Keratinocyte (primary cell): ENCODE measurements around the gene CCDC18. TPM values are rescaled to one million over a fixed set of nuclear protein-coding genes. Genes with fewer than 3 reads are reported as not detected.

ENCODE experiments used
- DNase-seq: peaks from one replicate; pipeline ENCODE4 v3.0.0-alpha.2; 2011; ENCODE audit warnings: low read depth, missing footprints, low spot score
- FAIRE-seq: peaks from 2 replicates; lab custom pipeline; 2011; peaks lifted over from hg19 to GRCh38; lab: Jason Lieb, UNC
- H2AFZ ChIP-seq: 2 replicates; pipeline ENCODE4 v1.6.0; 2012; ENCODE audit warnings: low read length, control low read depth, inconsistent platforms; ENCODE audit not compliant: control insufficient read depth
- H3K27ac ChIP-seq: 2 replicates; pipeline ENCODE4 v1.5.1; 2011; ENCODE audit warnings: low read length; ENCODE audit not compliant: control insufficient read depth, insufficient read depth
- H3K27me3 ChIP-seq: 3 replicates; pipeline ENCODE4 v1.6.0; 2011; ENCODE audit warnings: low read length; ENCODE audit not compliant: control insufficient read depth, insufficient read depth; ENCODE audit errors: extremely low read depth
- H3K36me3 ChIP-seq, 2 experiments: 2 replicates in 1 of 2; 3 replicates in 1 of 2; pipeline ENCODE4 v1.5.1; 2011; ENCODE audit warnings: low read length in 2 of 2, mild to moderate bottlenecking in 1 of 2; ENCODE audit not compliant: control insufficient read depth in 2 of 2, insufficient read depth in 2 of 2; ENCODE audit errors: extremely low read depth in 1 of 2
- H3K4me1 ChIP-seq: 3 replicates; pipeline ENCODE4 v1.5.1; 2011; ENCODE audit warnings: low read length; ENCODE audit not compliant: control insufficient read depth, insufficient read depth; ENCODE audit errors: extremely low read depth
- H3K4me2 ChIP-seq: 3 replicates; pipeline ENCODE4 v1.6.0; 2011; ENCODE audit warnings: low read depth, low read length; ENCODE audit not compliant: control insufficient read depth, insufficient read depth; ENCODE audit errors: extremely low read depth
- H3K4me3 ChIP-seq, 3 experiments: fragments of 200-600 bp in 1 of 3; sonication (generic) in 1 of 3; 2 replicates in 2 of 3; 3 replicates in 1 of 3; pipeline ENCODE4 v1.5.1; 2011 to 2016; ENCODE audit warnings: low read length in 3 of 3, mild to moderate bottlenecking in 3 of 3, control low read depth in 2 of 3, inconsistent platforms in 1 of 3, low read depth in 1 of 3, mixed read lengths in 1 of 3, mixed run types in 1 of 3, moderate library complexity in 1 of 3; ENCODE audit not compliant: control insufficient read depth in 2 of 3, insufficient read depth in 2 of 3; ENCODE audit errors: extremely low read depth in 1 of 3
- H3K79me2 ChIP-seq: 2 replicates; pipeline ENCODE4 v1.6.0; 2012; ENCODE audit warnings: low read length; ENCODE audit not compliant: control insufficient read depth, insufficient read depth
- H3K9ac ChIP-seq: 3 replicates; pipeline ENCODE4 v1.6.0; 2011; ENCODE audit warnings: low read length; ENCODE audit not compliant: control insufficient read depth, insufficient read depth; ENCODE audit errors: extremely low read depth
- H3K9me1 ChIP-seq: 3 replicates; pipeline ENCODE4 v1.6.0; 2011; ENCODE audit warnings: low read length; ENCODE audit not compliant: control insufficient read depth, insufficient read depth; ENCODE audit errors: extremely low read depth
- H3K9me3 ChIP-seq: 2 replicates; pipeline ENCODE4 v1.5.1; 2012; ENCODE audit warnings: low read depth, low read length; ENCODE audit not compliant: control insufficient read depth
- H4K20me1 ChIP-seq: 3 replicates; pipeline ENCODE4 v1.6.0; 2011; ENCODE audit warnings: low read length; ENCODE audit not compliant: control insufficient read depth, insufficient read depth; ENCODE audit errors: extremely low read depth
- EZH2 ChIP-seq: IDR thresholded peaks from one replicate; pipeline ENCODE4 v1.6.1; 2012; ENCODE audit warnings: inconsistent platforms, mild to moderate bottlenecking, low read length, moderate library complexity
- dilution Hi-C: fragments of 300-500 bp; cut with MboI; formaldehyde crosslinking; loops from one replicate; pipeline ENCODE4 v1.7.0; 2020; ENCODE audit warnings: low sequenced_read_pairs; ENCODE audit not compliant: extremely low pct_ligation_motif_present
- polyA plus RNA-seq, 5 experiments: library from polyadenylated mRNA; depleted of rRNA in 3 of 5; stranded (reverse) in 3 of 5; stranded (forward) in 1 of 5; unstranded in 1 of 5; fragments of >200 nt; gene quantifications; 1 replicate in 1 of 5; 2 replicates in 3 of 5; 3 replicates in 1 of 5; pipeline versions ENCODE4 v1.2.1 to v1.2.3, GENCODE V29; 2011 to 2012; ENCODE audit warnings: missing spikeins in 2 of 5, low read depth in 1 of 5, low replicate concordance in 1 of 5
- TF ChIP-seq, protein P1 (sequence below), 3 experiments: IDR thresholded peaks in 1 of 3; conservative IDR thresholded peaks in 1 of 3; optimal IDR thresholded peaks in 1 of 3; 2 replicates in 2 of 3; 3 replicates in 1 of 3; pipeline versions ENCODE3 to v1.5.1; 2011; ENCODE audit warnings: low read length in 3 of 3, mild to moderate bottlenecking in 3 of 3, moderate library complexity in 2 of 3, control low read depth in 1 of 3, inconsistent platforms in 1 of 3; ENCODE audit not compliant: insufficient read depth in 2 of 3; ENCODE audit errors: extremely low read depth in 1 of 3

CCDC18 gene
- polyA plus RNA-seq, 1 donor (not counting 4 experiments of a cell fraction or from before 2014, with no cell fraction given) = 6.0 TPM

- Histone ChIP-seq H3K79me2 (no peaks in the 10 kb centered on the region), H4K20me1 (no peaks in the 10 kb centered on the region), H3K27ac (no peak overlapping the region), H3K4me1 (no peaks in the 10 kb centered on the region), H3K9ac (no peak overlapping the region), H3K4me3 (no peak overlapping the region), H3K36me3 (peaks cover 1 to 6% of the 10 kb centered on the region in 2 experiments), H2AFZ (no peak overlapping the region), H3K27me3 (no peaks in the 10 kb centered on the region), H3K4me2 (no peak overlapping the region), H3K9me3 (peaks cover 6% of the 10 kb centered on the region), H3K9me1 (no peaks in the 10 kb centered on the region)
- TF ChIP-seq, protein P1, sequence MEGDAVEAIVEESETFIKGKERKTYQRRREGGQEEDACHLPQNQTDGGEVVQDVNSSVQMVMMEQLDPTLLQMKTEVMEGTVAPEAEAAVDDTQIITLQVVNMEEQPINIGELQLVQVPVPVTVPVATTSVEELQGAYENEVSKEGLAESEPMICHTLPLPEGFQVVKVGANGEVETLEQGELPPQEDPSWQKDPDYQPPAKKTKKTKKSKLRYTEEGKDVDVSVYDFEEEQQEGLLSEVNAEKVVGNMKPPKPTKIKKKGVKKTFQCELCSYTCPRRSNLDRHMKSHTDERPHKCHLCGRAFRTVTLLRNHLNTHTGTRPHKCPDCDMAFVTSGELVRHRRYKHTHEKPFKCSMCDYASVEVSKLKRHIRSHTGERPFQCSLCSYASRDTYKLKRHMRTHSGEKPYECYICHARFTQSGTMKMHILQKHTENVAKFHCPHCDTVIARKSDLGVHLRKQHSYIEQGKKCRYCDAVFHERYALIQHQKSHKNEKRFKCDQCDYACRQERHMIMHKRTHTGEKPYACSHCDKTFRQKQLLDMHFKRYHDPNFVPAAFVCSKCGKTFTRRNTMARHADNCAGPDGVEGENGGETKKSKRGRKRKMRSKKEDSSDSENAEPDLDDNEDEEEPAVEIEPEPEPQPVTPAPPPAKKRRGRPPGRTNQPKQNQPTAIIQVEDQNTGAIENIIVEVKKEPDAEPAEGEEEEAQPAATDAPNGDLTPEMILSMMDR (optimal IDR thresholded peaks at IDR 0.05 in 1 of 3, IDR thresholded peaks at IDR 0.05 in 1 of 3, conservative IDR thresholded peaks at IDR 0.05 in 1 of 3; ENCODE audit: extremely low read depth in 1 of 3, insufficient read depth in 2 of 3, low read length in 3 of 3) = no peak
- no peak for TF ChIP-seq EZH2
- no peak for FAIRE-seq
- dilution Hi-C loops = no loop called here
- DNase-seq = no peak
Observed at GRCh38 chr1:93244298-93245069, 64.0 kb downstream of the CCDC18 start.

DNA sequence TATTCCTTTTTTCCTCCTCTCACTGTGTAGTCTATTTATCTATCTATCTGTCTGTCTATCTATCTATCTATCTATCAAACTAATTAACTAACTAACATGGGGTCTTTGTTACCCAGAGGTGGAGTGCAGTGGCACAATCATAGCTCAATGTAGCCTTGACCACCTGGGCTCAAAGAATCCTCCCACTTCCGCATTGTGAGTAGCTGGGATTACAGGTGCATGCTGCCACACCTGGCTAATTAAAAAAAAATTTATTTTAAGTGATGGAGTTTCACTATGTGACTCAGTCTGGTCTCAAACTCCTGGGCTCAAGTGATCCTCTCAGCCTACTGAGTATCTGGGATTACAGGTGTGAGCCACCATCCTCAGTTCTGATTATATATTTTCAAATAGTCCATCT, 71.4 kb downstream of the CCDC18 start:
- H3K79me2 ChIP-seq = no peaks in the 10 kb centered on the region

More for the DNA sequence above, 71.4 kb downstream of the CCDC18 start:
- Histone ChIP-seq H4K20me1 (no peaks in the 10 kb centered on the region), H3K36me3 (peaks cover 0 to 4% of the 10 kb centered on the region in 2 experiments), H3K27me3 (no peaks in the 10 kb centered on the region), H3K4me1 (no peaks in the 10 kb centered on the region), H3K27ac (no peak overlapping the region), H3K9ac (no peak overlapping the region), H2AFZ (no peak overlapping the region), H3K4me2 (no peak overlapping the region), H3K9me1 (no peaks in the 10 kb centered on the region), H3K4me3 (no peak overlapping the region), H3K9me3 (no peaks in the 10 kb centered on the region)
- DNase-seq (no peak), FAIRE-seq (no peak)
- dilution Hi-C loops = no loop called here
- TF ChIP-seq, protein P1 (optimal IDR thresholded peaks at IDR 0.05 in 1 of 3, IDR thresholded peaks at IDR 0.05 in 1 of 3, conservative IDR thresholded peaks at IDR 0.05 in 1 of 3; ENCODE audit: extremely low read depth in 1 of 3, insufficient read depth in 2 of 3, low read length in 3 of 3) = no peak
- TF ChIP-seq EZH2 = no peak
